Measurements from ENCODE around the gene NOTCH4.
A peak's percentile ranks its signal among the peaks of the same experiment; 100 is the strongest.

The NOTCH4 gene

GRCh38 chr6:32158052-32158451, 65.8 kb downstream of the NOTCH4 start:
- DNase-seq = no peak

DNA sequence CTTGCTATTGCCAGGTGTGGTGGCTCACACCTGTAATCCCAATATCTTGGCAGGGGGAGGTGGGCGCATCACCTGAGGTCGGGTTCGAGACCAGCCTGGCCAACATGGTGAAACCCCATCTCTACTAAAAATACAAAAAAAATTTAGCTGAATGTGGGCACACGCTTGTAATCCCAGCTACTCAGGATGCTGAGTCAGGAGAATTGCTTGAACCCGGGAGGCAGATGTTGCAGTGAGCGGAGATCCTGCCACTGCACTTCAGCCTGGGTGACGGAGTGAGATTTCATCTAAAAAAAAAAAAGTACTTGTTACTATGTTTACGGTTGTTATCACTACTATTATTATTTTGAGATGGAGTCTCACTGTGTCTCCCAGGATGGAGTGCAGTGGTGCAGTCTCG, 67.0 kb downstream of the NOTCH4 start:
- DNase-seq = no peak

DNA sequence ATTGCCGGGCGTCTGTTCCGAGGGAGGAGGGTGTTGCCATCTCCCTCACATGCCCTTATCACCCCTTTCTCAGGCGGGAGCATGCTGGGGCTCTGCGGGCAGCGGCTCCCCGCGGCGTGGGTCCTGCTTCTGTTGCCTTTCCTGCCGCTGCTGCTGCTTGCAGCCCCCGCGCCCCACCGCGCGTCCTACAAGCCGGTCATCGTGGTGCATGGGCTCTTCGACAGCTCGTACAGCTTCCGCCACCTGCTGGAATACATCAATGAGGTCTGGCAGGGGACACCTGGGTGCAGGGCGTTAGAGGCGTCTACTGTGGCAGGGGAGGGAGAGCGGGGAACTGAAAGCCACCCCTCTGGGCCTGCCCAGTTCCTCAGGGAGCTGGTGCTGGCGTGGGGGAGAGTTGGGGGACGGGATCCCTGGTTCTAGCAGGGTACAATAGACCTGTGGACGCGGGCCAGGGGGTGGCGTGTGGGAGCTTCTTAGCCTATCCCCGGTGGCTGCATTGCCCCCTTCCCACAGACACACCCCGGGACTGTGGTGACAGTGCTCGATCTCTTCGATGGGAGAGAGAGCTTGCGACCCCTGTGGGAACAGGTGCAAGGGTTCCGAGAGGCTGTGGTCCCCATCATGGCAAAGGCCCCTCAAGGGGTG, 69.2 kb downstream of the NOTCH4 start:
- peak; percentile 71 for DNase-seq

DNA sequence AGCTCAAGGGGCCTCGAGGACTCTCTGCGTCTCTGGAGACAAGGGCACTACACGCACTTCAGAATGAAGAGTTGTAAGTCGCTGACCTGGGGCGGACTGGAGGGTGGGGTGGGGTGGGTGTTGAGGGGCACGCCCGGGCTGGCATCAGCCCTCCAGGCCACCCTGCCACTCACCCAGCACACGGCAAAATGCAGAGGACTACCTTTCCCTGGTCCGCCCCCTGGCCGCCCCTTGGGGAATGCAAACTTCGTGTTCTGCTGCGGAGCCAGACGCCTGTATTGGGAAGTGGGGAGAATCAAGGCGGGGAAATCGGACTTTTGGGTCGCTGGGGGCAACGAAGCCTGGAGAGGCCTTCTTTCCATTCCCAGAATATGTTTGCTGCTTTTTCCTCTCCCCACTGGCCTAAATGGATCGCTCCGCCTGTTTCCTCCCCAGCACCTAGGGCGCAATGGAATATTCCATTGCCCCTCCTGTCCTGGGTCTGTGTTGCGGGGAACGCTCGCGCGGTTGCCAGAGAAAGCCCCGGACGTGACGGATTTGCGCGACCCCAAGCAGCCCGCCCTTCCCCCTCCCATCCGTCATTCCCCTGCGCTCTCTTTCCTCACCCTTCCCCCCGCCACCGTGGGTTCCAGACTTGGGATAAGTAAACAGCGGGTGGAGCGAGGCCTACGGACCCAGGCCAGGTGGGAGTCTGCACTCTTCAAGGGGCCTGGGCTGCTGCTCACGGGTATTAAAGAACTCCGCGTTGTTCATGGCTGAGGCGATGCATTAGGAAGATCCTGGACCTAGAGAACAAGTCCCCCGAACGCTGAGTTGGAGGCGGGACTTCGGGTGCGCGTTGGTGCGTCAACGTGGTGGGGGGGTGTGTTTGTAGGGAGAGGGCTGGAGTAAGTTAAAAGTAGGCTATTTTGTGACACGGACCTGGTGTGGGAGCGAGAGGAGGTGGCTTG, 70.0 kb downstream of the NOTCH4 start, which contains the start of gene PPT2:
TSS of gene PPT2 (plus strand) at position 578 of the 950 bp plus-strand sequence. CDS start 454 bp downstream, outside the sequence.
- DNase-seq = peak; percentile 79

GRCh38 chr6:32152769-32153563, 70.9 kb downstream of the NOTCH4 start:
- DNase-seq = no peak

GRCh38 chr6:32151863-32152768, 71.8 kb downstream of the NOTCH4 start, which contains the start of gene PRRT1:
Gene PRRT1 (minus strand): TSS chr6:32151939. CDS start chr6:32151827, 112 bp downstream.
- DNase-seq = no peak

DNA sequence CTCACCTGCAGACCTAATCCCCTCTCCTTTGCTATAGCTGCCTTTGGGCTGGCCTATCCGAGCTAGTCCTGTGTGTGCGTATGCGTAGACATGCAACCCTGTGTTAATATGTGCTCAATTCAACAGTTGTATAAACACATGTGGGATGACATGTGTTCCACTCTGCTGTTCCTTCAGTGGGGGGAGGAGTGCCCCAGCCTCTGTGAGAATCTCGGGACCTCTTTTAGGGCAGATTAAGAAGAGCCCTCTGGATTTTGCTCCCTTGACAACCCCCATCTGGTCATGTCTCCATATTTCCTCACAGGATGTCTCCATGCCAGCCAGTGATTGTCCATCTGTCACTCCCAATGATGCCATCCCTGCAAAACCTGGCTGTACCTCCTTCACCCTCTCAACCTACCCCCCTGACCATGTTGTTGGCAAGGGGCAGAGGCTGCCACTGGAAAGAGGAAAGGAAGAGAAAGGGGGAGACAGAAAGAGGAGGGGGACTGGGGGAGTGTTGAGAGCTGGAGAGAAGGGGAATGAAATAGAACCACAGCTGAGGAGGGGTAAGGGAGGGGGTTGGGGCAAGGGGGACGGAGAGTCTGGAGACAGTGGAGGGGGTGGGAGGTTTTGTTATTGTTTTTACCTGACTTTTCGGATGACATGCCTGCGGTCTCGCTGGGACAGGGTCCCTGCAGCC, 72.5 kb downstream of the NOTCH4 start:
- no peak for DNase-seq

GRCh38 chr6:32149932-32150870, 73.7 kb downstream of the NOTCH4 start:
- no peak for DNase-seq

GRCh38 chr6:32149092-32149755, 74.6 kb downstream of the NOTCH4 start:
- no peak for DNase-seq

DNA sequence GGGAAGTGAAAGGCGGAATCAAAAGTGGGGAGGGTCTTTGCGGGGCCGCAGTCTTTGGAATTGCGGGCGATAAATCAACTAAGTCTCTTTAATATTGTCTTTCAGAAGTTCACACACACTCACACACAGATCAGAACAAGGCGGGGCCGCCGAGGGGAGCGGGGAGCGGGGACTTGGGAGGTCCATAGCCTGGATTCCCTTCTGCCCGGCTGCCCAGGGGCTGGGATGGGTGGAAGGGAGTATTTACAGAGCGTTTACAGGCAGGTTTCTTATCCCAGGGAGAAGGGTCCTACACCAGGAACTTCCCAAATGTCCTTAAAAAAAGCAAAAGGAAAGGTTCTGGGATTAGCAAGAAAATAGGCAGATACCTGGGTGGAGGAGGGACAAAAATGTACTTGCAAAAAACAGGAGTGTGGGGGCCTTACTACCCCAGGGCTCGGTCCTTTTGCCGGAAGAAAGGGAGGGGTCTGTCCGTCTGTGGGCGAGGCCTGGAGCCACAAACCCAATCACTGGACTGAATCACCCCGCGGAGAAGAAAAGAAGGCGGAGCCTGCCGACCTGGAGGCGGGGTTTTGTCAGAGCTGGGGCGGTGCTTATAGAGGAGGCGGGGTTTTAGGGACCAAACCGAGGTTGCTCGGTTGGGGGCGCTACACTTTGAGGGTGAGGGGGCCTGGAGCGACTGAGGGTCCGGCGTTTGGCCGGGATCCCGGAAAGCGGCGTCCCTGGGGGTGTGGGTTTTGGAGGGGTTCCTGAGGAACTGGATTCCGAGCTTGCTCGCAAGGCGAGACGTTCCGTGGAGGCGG, 75.4 kb downstream of the NOTCH4 start:
- DNase-seq = no peak

DNA sequence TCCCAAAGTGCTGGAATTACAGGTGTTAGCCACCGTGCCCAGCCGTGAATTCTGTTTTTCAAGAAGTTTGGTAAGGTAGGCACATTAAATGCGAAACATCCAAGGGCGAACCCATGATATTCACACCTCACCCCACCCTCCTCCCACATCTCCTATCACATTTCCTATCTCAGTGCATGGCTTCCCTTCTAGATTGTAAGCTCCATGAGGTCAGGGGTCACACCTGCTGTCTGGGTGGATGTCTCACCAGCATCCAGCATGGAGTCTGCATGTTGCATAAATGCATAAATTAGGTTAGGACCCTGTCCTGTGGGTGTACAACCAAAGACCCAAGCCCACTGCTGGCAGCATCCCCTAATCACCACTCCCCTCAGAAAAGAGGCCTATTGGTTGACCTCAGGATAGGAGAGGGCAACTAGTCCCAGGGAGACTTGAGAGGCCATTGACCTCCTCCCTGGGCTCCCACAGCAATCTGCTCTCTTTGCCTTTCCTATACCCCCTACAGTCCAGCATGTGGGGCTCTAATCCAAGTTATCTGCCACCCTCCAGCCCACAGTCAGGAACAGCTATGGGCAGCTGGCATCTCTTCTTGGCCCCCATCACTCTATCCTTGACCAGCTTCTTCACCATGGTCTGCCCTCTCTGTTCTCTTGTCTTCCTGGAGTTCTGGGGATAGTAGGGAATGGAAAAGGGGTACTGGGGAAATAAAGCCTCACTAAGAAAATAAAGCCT, 76.3 kb downstream of the NOTCH4 start:
- no peak for DNase-seq

GRCh38 chr6:32146687-32147086, 77.2 kb downstream of the NOTCH4 start:
- DNase-seq = no peak

DNA sequence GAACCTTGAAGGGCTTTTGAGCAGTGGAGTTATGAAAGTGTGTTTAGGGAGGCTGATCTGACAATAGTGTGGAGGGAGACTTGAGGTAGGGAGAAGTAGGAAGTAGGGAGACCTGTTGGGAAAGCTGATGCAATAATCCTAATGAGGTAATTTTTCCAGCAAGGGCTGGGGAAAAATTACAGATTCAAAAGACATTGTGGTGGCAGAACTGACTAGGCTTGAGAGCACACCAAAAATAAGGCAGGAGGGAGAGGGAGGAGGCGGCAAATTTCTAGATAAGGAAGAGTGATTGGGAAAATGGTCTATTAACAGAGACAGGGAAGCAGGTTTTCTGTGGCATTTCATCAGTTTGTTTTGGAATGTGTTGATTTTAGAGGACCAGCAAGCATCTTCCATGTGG, 77.6 kb downstream of the NOTCH4 start:
- DNase-seq = no peak

Measured in NCI-H2029 (cell line).